SK-N-SH treated with all-trans-retinoic acid at 6 μM for 48 hours (cell line): Measurements from ENCODE around the gene SHROOM4.

Experiments used
- ATAC-seq: fragments of 200-7000 bp; cut with Tn5 transposase; 3 replicates; pipeline ENCODE4 v1.9.1; 2020; ENCODE audit warnings: mild to moderate bottlenecking, moderate library complexity
- ARNTL ChIP-seq: fragments of 450-650 bp; formaldehyde crosslinking; IDR thresholded peaks from 2 replicates; pipeline ENCODE4 v1.5.0; 2020; ENCODE audit warnings: low read depth, mild to moderate bottlenecking, moderate library complexity, borderline replicate concordance
- ESRRG ChIP-seq: fragments of 250-450 bp; sonication (Bioruptor Pico); IDR thresholded peaks from 2 replicates; pipeline ENCODE4 v1.6.1; 2021; ENCODE audit warnings: mild to moderate bottlenecking
- GLIS3 ChIP-seq: fragments of 250-450 bp; sonication (Bioruptor Pico); IDR thresholded peaks from 2 replicates; pipeline ENCODE4 v1.5.0; 2020; ENCODE audit warnings: mild to moderate bottlenecking, moderate library complexity
- OSR1 ChIP-seq: fragments of 250-450 bp; sonication (Bioruptor Pico); IDR thresholded peaks from 2 replicates; pipeline ENCODE4 v1.8.0; 2022; ENCODE audit warnings: moderate library complexity, mild to moderate bottlenecking, inconsistent platforms
- PPARA ChIP-seq: fragments of 250-450 bp; sonication (Bioruptor Pico); IDR thresholded peaks from 2 replicates; pipeline ENCODE4 v1.5.0; 2020; ENCODE audit warnings: mild to moderate bottlenecking, borderline replicate concordance
- SNAI2 ChIP-seq: fragments of 250-450 bp; sonication (Bioruptor Pico); IDR thresholded peaks from 2 replicates; pipeline ENCODE4 v1.5.0; 2020; ENCODE audit warnings: mild to moderate bottlenecking, moderate library complexity
- TCF4 ChIP-seq: fragments of 250-450 bp; sonication (Bioruptor Pico); IDR thresholded peaks from 2 replicates; pipeline ENCODE4 v1.8.0; 2021; ENCODE audit warnings: mild to moderate bottlenecking, moderate library complexity, borderline replicate concordance
- TOX ChIP-seq: fragments of 250-450 bp; sonication (Bioruptor Pico); IDR thresholded peaks from 2 replicates; pipeline ENCODE4 v1.8.0; 2021; ENCODE audit warnings: mild to moderate bottlenecking, moderate library complexity, borderline replicate concordance
- ZC3H10 ChIP-seq: fragments of 250-450 bp; sonication (Bioruptor Pico); IDR thresholded peaks from 2 replicates; pipeline ENCODE4 v1.5.1; 2021; ENCODE audit warnings: mild to moderate bottlenecking, moderate library complexity
- ZFP3 ChIP-seq: fragments of 250-450 bp; sonication (Bioruptor Pico); IDR thresholded peaks from 2 replicates; pipeline ENCODE4 v1.5.0; 2020; ENCODE audit warnings: mild to moderate bottlenecking, moderate library complexity
- ZFP30 ChIP-seq: fragments of 450-650 bp; formaldehyde crosslinking; IDR thresholded peaks from 2 replicates; pipeline ENCODE4 v1.5.0; 2022; ENCODE audit warnings: mild to moderate bottlenecking, moderate library complexity
- ZNF565 ChIP-seq: fragments of 450-650 bp; formaldehyde crosslinking; conservative IDR thresholded peaks from 2 replicates; pipeline ENCODE4 v1.5.0; 2020; ENCODE audit warnings: low read depth, mild to moderate bottlenecking, moderate library complexity
- ZNF8 ChIP-seq: fragments of 450-650 bp; formaldehyde crosslinking; IDR thresholded peaks from 2 replicates; pipeline ENCODE4 v1.5.0; 2020; ENCODE audit warnings: mild to moderate bottlenecking, moderate library complexity
- TF ChIP-seq, protein P1 (sequence below): fragments of 250-450 bp; sonication (Bioruptor Pico); IDR thresholded peaks from 2 replicates; pipeline ENCODE4 v1.5.1; 2020; ENCODE audit warnings: low read depth, mild to moderate bottlenecking, moderate library complexity
- TF ChIP-seq, protein P2 (sequence below): fragments of 250-450 bp; sonication (Bioruptor Pico); IDR thresholded peaks from 2 replicates; pipeline ENCODE4 v1.5.1; 2021; ENCODE audit warnings: mild to moderate bottlenecking, moderate library complexity
- TF ChIP-seq, protein P3 (sequence below): fragments of 250-450 bp; sonication (Bioruptor Pico); IDR thresholded peaks from 2 replicates; pipeline ENCODE4 v1.5.0; 2020; ENCODE audit warnings: mild to moderate bottlenecking, moderate library complexity
- TF ChIP-seq, protein P4 (sequence below): fragments of 250-450 bp; sonication (Bioruptor Pico); IDR thresholded peaks from 2 replicates; pipeline ENCODE4 v1.8.0; 2021; ENCODE audit warnings: low read depth, mild to moderate bottlenecking, moderate library complexity, borderline replicate concordance
- TF ChIP-seq, protein P5 (sequence below): fragments of 250-450 bp; sonication (Bioruptor Pico); IDR thresholded peaks from 2 replicates; pipeline ENCODE4 v1.8.0; 2020; ENCODE audit warnings: mild to moderate bottlenecking, moderate library complexity, borderline replicate concordance

Gene SHROOM4

DNA sequence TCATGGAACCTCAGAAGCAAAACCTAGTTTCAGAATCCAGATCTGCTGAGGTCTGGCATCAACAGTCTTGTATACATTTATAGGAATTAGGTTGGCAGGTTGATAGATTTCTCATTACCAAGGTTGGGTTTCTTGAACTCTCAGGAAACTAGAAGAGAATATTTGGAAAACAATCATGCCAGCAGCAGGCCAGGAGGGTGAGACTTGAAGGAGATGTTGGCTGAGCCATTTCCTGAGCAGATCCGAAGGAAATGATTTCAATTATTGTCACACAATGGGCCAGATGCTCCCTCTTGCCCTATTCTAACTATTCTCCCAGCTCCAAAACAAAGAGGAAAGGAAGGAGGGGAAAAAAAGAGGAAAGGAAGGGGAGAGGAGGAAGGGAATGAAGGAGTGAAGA, 45.2 kb downstream of the SHROOM4 start:
- no peak for ATAC-seq
- no peak for TF ChIP-seq ZFP3 (CRISPR knock-in tag)
- no peak for TF ChIP-seq ARNTL (CRISPR knock-in tag)
- no peak for TF ChIP-seq GLIS3 (CRISPR knock-in tag)
- TF ChIP-seq, protein P1, sequence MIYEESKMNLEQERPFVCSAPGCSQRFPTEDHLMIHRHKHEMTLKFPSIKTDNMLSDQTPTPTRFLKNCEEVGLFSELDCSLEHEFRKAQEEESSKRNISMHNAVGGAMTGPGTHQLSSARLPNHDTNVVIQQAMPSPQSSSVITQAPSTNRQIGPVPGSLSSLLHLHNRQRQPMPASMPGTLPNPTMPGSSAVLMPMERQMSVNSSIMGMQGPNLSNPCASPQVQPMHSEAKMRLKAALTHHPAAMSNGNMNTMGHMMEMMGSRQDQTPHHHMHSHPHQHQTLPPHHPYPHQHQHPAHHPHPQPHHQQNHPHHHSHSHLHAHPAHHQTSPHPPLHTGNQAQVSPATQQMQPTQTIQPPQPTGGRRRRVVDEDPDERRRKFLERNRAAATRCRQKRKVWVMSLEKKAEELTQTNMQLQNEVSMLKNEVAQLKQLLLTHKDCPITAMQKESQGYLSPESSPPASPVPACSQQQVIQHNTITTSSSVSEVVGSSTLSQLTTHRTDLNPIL (CRISPR knock-in tag) = no peak
- no peak for TF ChIP-seq TCF4
- TF ChIP-seq ZNF8 (CRISPR knock-in tag) = no peak
- TF ChIP-seq TOX = no peak
- TF ChIP-seq SNAI2 (CRISPR knock-in tag) = no peak

DNA sequence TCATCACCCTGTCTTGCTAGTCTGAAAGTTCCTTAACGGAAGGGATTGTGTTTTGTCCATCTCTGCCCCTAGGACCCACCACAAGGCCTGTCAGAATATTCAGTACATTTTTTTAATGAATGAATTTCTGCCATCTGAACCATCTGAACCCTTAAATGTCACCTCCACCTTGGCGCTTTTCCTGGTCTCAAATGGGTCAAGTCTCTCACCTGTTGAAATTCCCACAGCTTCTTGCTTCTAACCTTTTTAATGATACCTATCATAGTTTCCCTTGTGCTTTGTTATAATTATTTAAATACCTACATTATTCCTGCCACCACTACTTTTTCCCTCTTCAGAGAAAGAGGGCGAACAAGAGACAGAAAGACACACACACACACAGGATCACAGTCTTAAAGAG, 48.0 kb downstream of the SHROOM4 start:
- TF ChIP-seq, protein P2, sequence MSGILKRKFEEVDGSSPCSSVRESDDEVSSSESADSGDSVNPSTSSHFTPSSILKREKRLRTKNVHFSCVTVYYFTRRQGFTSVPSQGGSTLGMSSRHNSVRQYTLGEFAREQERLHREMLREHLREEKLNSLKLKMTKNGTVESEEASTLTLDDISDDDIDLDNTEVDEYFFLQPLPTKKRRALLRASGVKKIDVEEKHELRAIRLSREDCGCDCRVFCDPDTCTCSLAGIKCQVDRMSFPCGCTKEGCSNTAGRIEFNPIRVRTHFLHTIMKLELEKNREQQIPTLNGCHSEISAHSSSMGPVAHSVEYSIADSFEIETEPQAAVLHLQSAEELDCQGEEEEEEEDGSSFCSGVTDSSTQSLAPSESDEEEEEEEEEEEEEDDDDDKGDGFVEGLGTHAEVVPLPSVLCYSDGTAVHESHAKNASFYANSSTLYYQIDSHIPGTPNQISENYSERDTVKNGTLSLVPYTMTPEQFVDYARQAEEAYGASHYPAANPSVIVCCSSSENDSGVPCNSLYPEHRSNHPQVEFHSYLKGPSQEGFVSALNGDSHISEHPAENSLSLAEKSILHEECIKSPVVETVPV = no peak
- TF ChIP-seq PPARA (CRISPR knock-in tag) (no peak), ARNTL (CRISPR knock-in tag) (no peak), ESRRG (CRISPR knock-in tag) (no peak), OSR1 (CRISPR knock-in tag) (no peak)
- TF ChIP-seq, protein P3, sequence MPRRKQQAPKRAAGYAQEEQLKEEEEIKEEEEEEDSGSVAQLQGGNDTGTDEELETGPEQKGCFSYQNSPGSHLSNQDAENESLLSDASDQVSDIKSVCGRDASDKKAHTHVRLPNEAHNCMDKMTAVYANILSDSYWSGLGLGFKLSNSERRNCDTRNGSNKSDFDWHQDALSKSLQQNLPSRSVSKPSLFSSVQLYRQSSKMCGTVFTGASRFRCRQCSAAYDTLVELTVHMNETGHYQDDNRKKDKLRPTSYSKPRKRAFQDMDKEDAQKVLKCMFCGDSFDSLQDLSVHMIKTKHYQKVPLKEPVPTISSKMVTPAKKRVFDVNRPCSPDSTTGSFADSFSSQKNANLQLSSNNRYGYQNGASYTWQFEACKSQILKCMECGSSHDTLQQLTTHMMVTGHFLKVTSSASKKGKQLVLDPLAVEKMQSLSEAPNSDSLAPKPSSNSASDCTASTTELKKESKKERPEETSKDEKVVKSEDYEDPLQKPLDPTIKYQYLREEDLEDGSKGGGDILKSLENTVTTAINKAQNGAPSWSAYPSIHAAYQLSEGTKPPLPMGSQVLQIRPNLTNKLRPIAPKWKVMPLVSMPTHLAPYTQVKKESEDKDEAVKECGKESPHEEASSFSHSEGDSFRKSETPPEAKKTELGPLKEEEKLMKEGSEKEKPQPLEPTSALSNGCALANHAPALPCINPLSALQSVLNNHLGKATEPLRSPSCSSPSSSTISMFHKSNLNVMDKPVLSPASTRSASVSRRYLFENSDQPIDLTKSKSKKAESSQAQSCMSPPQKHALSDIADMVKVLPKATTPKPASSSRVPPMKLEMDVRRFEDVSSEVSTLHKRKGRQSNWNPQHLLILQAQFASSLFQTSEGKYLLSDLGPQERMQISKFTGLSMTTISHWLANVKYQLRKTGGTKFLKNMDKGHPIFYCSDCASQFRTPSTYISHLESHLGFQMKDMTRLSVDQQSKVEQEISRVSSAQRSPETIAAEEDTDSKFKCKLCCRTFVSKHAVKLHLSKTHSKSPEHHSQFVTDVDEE (CRISPR knock-in tag) = no peak
- TF ChIP-seq, protein P4, sequence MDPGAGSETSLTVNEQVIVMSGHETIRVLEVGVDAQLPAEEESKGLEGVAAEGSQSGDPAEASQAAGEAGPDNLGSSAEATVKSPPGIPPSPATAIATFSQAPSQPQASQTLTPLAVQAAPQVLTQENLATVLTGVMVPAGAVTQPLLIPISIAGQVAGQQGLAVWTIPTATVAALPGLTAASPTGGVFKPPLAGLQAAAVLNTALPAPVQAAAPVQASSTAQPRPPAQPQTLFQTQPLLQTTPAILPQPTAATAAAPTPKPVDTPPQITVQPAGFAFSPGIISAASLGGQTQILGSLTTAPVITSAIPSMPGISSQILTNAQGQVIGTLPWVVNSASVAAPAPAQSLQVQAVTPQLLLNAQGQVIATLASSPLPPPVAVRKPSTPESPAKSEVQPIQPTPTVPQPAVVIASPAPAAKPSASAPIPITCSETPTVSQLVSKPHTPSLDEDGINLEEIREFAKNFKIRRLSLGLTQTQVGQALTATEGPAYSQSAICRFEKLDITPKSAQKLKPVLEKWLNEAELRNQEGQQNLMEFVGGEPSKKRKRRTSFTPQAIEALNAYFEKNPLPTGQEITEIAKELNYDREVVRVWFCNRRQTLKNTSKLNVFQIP (CRISPR knock-in tag) = no peak
- TF ChIP-seq, protein P5, sequence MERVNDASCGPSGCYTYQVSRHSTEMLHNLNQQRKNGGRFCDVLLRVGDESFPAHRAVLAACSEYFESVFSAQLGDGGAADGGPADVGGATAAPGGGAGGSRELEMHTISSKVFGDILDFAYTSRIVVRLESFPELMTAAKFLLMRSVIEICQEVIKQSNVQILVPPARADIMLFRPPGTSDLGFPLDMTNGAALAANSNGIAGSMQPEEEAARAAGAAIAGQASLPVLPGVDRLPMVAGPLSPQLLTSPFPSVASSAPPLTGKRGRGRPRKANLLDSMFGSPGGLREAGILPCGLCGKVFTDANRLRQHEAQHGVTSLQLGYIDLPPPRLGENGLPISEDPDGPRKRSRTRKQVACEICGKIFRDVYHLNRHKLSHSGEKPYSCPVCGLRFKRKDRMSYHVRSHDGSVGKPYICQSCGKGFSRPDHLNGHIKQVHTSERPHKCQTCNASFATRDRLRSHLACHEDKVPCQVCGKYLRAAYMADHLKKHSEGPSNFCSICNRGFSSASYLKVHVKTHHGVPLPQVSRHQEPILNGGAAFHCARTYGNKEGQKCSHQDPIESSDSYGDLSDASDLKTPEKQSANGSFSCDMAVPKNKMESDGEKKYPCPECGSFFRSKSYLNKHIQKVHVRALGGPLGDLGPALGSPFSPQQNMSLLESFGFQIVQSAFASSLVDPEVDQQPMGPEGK (CRISPR knock-in tag) = no peak
- ATAC-seq = no peak

DNA sequence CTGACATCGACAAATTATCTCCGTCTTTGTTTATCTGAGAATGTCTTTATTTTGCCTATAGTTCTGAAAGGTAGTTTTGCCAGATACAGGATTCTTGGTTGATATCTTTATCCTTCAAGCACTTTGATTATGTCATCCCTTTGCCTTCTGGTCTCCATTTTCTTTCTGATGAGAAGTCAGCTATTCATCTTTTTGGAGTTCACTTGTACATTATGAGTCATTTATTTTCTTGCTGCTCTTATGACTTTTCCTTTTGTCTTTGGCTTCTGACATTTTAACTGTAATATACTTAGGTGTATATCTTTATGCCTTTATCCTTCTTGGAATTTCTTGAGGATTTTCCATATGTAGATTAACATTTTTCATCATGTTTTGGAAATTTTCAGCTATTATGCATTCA, 51.4 kb downstream of the SHROOM4 start:
- TF ChIP-seq, protein P4 (CRISPR knock-in tag) = no peak
- TF ChIP-seq, protein P1 (CRISPR knock-in tag) = no peak
- TF ChIP-seq ARNTL (CRISPR knock-in tag) = no peak
- no peak for TF ChIP-seq GLIS3 (CRISPR knock-in tag)
- no peak for TF ChIP-seq TOX
- TF ChIP-seq ZNF565 (CRISPR knock-in tag) = no peak
- TF ChIP-seq ZNF8 (CRISPR knock-in tag) = no peak
- TF ChIP-seq SNAI2 (CRISPR knock-in tag) = no peak
- no peak for TF ChIP-seq PPARA (CRISPR knock-in tag)
- no peak for TF ChIP-seq OSR1 (CRISPR knock-in tag)
- TF ChIP-seq ESRRG (CRISPR knock-in tag) = no peak
- TF ChIP-seq, protein P5 (CRISPR knock-in tag) = no peak
- TF ChIP-seq ZFP30 (CRISPR knock-in tag) = no peak
- TF ChIP-seq ZC3H10 (CRISPR knock-in tag) = no peak
- TF ChIP-seq, all 23 proteins: peak for 0
- no peak for ATAC-seq
